HepG2 (cell line): ENCODE results near the gene FECH. TPM values are rescaled to one million over a fixed set of nuclear protein-coding genes. Genes with fewer than 3 reads are reported as not detected.
A peak's percentile ranks its signal among the peaks of the same experiment; 100 is the strongest.

Experiments used
- CAMTA2 ChIP-seq: sonication (generic); formaldehyde crosslinking; IDR thresholded peaks from 2 replicates; pipeline ENCODE4 v1.4.0; 2020; ENCODE audit warnings: mild to moderate bottlenecking, missing genetic modification reagents, borderline replicate concordance
- EED ChIP-seq: sonication (generic); formaldehyde crosslinking; IDR thresholded peaks from 2 replicates; pipeline ENCODE4 v1.5.0; 2020; ENCODE audit warnings: mild to moderate bottlenecking, missing genetic modification reagents
- ETV6 ChIP-seq: sonication (generic); formaldehyde crosslinking; conservative IDR thresholded peaks from 2 replicates; pipeline ENCODE4 v1.4.0; 2020; ENCODE audit warnings: missing genetic modification reagents
- HOXA5 ChIP-seq: sonication (generic); formaldehyde crosslinking; IDR thresholded peaks from 2 replicates; pipeline ENCODE4 v1.4.0; 2020; ENCODE audit warnings: missing genetic modification reagents
- HOXA7 ChIP-seq: sonication (generic); formaldehyde crosslinking; IDR thresholded peaks from 2 replicates; pipeline ENCODE4 v1.8.1; 2022; ENCODE audit warnings: mild to moderate bottlenecking, missing genetic modification reagents, moderate library complexity
- NFYC ChIP-seq: IDR thresholded peaks from 2 replicates; pipeline ENCODE4 v1.6.1; 2016; ENCODE audit warnings: missing genetic modification reagents, missing compliant biosample characterization
- SNRNP70 ChIP-seq: fragments of 200-400 bp; formaldehyde crosslinking; IDR thresholded peaks from 2 replicates; pipeline ENCODE4 v1.6.1; 2017; ENCODE audit warnings: mild to moderate bottlenecking, low read depth, low read length, moderate library complexity
- ZMYM4 ChIP-seq: sonication (generic); formaldehyde crosslinking; IDR thresholded peaks from 2 replicates; pipeline ENCODE4 v1.8.1; 2023; ENCODE audit warnings: mild to moderate bottlenecking, missing genetic modification reagents
- ZNF12 ChIP-seq: sonication (generic); formaldehyde crosslinking; IDR thresholded peaks from 2 replicates; pipeline ENCODE4 v1.5.0; 2020; ENCODE audit warnings: missing genetic modification reagents
- ZNF234 ChIP-seq: sonication (generic); formaldehyde crosslinking; conservative IDR thresholded peaks from 2 replicates; pipeline ENCODE4 v1.5.1; 2020; ENCODE audit warnings: mild to moderate bottlenecking, missing genetic modification reagents
- ZNF30 ChIP-seq: sonication (generic); formaldehyde crosslinking; IDR thresholded peaks from 2 replicates; pipeline ENCODE4 v1.5.0; 2020; ENCODE audit warnings: mild to moderate bottlenecking, missing genetic modification reagents
- ZNF331 ChIP-seq: sonication (generic); formaldehyde crosslinking; IDR thresholded peaks from 2 replicates; pipeline ENCODE4 v1.4.0; 2020; ENCODE audit warnings: missing genetic modification reagents
- ZNF569 ChIP-seq: sonication (generic); formaldehyde crosslinking; IDR thresholded peaks from 2 replicates; pipeline ENCODE4 v1.5.0; 2020; ENCODE audit warnings: mild to moderate bottlenecking, missing genetic modification reagents, moderate library complexity, borderline replicate concordance
- polyA plus RNA-seq, 8 experiments: library from polyadenylated mRNA; depleted of rRNA in 3 of 8; stranded (reverse) in 7 of 8; unstranded in 1 of 8; fragments of >200 nt; fragmentation: Illumina TruSeq in 4 of 8; extraction: Trizol in 4 of 8; gene quantifications; 2 replicates each; pipeline versions ENCODE4 v1.2.1 to v1.2.3, GENCODE V29; 2011 to 2016; ENCODE audit warnings: low read depth in 4 of 8, missing spikeins in 1 of 8, mixed read lengths in 1 of 8; ENCODE audit not compliant: insufficient read depth in 1 of 8
- total RNA-seq, 5 experiments: library from RNA; depleted of rRNA; stranded (reverse); fragments of >200 nt; fragmentation: Illumina TruSeq; extraction: Trizol; gene quantifications; 2 replicates each; pipeline ENCODE4 v1.2.3, GENCODE V29; 2016; ENCODE audit warnings: low read depth in 1 of 5
- TF ChIP-seq, protein P1 (sequence below): sonication (generic); formaldehyde crosslinking; IDR thresholded peaks from 2 replicates; pipeline ENCODE4 v1.8.0; 2022; ENCODE audit warnings: missing genetic modification reagents, mild to moderate bottlenecking, borderline replicate concordance
- TF ChIP-seq, protein P2 (sequence below), 2 experiments: sonication (generic) in 1 of 2; formaldehyde crosslinking in 1 of 2; IDR thresholded peaks; 2 replicates each; pipeline versions ENCODE4 v1.6.1 to v1.9.0; 2014 to 2022; ENCODE audit warnings: antibody characterized with exemption in 1 of 2, borderline replicate concordance in 1 of 2, inconsistent platforms in 1 of 2, low read depth in 1 of 2, missing genetic modification reagents in 1 of 2
- TF ChIP-seq, protein P3 (sequence below): sonication (generic); formaldehyde crosslinking; IDR thresholded peaks from 2 replicates; pipeline ENCODE4 v1.4.0; 2020; ENCODE audit warnings: missing genetic modification reagents
- TF ChIP-seq, protein P4 (sequence below): sonication (generic); formaldehyde crosslinking; IDR thresholded peaks from 2 replicates; pipeline ENCODE4 v1.4.0; 2020; ENCODE audit warnings: mild to moderate bottlenecking, low read depth, missing genetic modification reagents
- TF ChIP-seq, protein P5 (sequence below): sonication (generic); formaldehyde crosslinking; IDR thresholded peaks from 2 replicates; pipeline ENCODE4 v1.4.0; 2020; ENCODE audit warnings: mild to moderate bottlenecking, missing genetic modification reagents

FECH gene
- total and polyA plus RNA-seq, 2 of the 13 experiments (the other 11 are each of a cell fraction or from before 2014, with no cell fraction given): 14.7 to 21.9 TPM

DNA sequence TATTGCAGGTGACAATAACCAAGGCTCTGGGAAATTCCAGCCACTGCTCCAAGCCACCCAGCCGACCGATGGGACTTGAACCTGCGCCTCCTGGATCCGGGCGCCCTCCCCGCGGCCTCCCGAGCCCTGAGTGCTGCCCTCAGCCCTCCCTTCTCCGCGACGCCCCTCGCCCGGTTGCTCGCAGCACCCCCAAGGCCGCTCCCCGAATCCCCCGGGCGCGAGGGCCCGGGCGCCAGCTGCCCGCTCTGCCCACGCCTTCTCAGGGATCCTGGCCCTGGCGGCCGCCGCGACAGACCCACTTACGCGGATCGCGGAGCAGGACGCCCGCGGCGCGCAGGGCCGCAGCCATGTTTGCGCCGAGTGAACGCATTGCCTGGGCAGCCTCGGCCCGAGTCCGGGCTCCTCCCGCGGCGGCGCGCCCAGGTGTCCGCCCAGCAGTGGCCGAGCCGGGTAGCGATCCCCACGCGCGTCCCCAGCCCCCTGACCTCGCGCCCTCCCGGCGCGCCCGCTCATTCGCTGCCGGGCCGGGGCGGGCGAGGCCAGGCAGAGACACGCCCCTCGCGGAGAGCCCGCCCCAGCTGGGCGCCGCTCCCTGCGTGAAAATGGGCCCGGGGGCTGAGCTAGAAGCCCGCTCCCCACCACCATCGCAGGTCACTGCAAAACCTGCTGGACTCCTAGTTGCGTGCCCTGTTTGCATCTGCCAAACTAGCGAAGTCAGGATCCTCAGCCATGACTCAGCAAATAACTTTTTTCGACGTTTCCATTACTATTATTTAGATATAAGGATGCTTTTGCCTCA is at the start of gene FECH (continued):
- TF ChIP-seq, protein P1, sequence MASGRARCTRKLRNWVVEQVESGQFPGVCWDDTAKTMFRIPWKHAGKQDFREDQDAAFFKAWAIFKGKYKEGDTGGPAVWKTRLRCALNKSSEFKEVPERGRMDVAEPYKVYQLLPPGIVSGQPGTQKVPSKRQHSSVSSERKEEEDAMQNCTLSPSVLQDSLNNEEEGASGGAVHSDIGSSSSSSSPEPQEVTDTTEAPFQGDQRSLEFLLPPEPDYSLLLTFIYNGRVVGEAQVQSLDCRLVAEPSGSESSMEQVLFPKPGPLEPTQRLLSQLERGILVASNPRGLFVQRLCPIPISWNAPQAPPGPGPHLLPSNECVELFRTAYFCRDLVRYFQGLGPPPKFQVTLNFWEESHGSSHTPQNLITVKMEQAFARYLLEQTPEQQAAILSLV: peak; percentile 80; the same call in 1 of the 2 replicates
- TF ChIP-seq ZNF30 (CRISPR knock-in tag) (no peak), HOXA7 (no peak), ZNF12 (CRISPR knock-in tag) (no peak), EED (CRISPR knock-in tag) (no peak), ETV6 (no peak), NFYC (CRISPR knock-in tag) (peak; percentile 36), ZMYM4 (CRISPR knock-in tag) (peak; percentile 62; the same call in 1 of the 2 replicates), SNRNP70 (no peak), ZNF569 (CRISPR knock-in tag) (no peak), ZNF234 (no peak), CAMTA2 (no peak), ZNF331 (CRISPR knock-in tag) (no peak), HOXA5 (CRISPR knock-in tag) (no peak; the same call in 1 of the 2 replicates)
- TF ChIP-seq, protein P2, sequence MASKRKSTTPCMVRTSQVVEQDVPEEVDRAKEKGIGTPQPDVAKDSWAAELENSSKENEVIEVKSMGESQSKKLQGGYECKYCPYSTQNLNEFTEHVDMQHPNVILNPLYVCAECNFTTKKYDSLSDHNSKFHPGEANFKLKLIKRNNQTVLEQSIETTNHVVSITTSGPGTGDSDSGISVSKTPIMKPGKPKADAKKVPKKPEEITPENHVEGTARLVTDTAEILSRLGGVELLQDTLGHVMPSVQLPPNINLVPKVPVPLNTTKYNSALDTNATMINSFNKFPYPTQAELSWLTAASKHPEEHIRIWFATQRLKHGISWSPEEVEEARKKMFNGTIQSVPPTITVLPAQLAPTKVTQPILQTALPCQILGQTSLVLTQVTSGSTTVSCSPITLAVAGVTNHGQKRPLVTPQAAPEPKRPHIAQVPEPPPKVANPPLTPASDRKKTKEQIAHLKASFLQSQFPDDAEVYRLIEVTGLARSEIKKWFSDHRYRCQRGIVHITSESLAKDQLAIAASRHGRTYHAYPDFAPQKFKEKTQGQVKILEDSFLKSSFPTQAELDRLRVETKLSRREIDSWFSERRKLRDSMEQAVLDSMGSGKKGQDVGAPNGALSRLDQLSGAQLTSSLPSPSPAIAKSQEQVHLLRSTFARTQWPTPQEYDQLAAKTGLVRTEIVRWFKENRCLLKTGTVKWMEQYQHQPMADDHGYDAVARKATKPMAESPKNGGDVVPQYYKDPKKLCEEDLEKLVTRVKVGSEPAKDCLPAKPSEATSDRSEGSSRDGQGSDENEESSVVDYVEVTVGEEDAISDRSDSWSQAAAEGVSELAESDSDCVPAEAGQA (IDR thresholded peaks at IDR 0.05; ENCODE audit: low read depth): no peak
- TF ChIP-seq, protein P2 (CRISPR knock-in tag; IDR thresholded peaks at IDR 0.05; ENCODE audit: borderline replicate concordance): no peak
- TF ChIP-seq, protein P3, sequence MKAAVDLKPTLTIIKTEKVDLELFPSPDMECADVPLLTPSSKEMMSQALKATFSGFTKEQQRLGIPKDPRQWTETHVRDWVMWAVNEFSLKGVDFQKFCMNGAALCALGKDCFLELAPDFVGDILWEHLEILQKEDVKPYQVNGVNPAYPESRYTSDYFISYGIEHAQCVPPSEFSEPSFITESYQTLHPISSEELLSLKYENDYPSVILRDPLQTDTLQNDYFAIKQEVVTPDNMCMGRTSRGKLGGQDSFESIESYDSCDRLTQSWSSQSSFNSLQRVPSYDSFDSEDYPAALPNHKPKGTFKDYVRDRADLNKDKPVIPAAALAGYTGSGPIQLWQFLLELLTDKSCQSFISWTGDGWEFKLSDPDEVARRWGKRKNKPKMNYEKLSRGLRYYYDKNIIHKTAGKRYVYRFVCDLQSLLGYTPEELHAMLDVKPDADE (CRISPR knock-in tag): no peak
- TF ChIP-seq, protein P4, sequence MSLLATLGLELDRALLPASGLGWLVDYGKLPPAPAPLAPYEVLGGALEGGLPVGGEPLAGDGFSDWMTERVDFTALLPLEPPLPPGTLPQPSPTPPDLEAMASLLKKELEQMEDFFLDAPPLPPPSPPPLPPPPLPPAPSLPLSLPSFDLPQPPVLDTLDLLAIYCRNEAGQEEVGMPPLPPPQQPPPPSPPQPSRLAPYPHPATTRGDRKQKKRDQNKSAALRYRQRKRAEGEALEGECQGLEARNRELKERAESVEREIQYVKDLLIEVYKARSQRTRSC (CRISPR knock-in tag): no peak
- TF ChIP-seq, protein P5, sequence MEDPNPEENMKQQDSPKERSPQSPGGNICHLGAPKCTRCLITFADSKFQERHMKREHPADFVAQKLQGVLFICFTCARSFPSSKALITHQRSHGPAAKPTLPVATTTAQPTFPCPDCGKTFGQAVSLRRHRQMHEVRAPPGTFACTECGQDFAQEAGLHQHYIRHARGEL: no peak
